ENCODE measurements around the gene RHBDD2.
A peak's percentile ranks its signal among the peaks of the same experiment; 100 is the strongest.
"Not testable (repeated sequence)": the region's sequence is repeated elsewhere in the genome, so short reads cannot be mapped to it uniquely, and the experiment has no call there.

RHBDD2 gene

DNA sequence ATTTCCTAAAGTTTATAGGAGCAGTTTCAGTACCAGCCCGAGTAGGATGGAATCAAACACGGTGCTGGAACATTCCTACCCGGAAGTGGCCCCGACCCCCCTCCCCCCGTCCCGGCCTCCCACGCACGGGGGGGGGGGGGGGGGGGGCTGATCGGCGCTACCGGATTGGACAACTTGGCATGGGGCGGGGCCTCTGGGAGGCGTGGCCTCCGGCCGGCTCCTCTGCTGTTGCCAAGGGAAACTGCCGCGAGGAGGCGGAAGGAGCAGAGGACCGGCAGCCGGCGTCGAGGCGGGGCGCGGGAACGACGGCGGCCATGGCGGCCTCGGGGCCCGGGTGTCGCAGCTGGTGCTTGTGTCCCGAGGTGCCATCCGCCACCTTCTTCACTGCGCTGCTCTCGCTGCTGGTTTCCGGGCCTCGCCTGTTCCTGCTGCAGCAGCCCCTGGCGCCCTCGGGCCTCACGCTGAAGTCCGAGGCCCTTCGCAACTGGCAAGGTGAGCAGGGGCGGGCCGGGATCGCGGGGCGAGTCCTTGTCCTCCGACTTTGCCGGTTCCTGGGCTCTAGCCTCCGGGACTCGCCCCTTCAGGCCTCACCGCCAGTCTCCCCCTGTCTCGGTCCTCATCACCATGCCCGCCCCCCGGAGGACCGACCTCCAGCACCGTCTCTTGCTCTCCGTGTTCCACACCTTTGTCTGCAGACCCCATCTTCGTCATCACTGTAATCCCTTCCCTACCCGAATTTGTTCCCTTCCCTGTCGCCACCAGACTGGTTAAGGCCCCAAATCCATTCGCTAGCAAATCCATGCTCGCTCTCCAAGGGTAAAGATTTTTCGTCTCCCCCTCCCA, at the start of gene RHBDD2:
Gene RHBDD2 (plus strand): TSS at position 266 of the 843 bp plus-strand sequence. CDS start 49 bp downstream, at position 315.
- peak; percentile 98 for DNase-seq

DNA sequence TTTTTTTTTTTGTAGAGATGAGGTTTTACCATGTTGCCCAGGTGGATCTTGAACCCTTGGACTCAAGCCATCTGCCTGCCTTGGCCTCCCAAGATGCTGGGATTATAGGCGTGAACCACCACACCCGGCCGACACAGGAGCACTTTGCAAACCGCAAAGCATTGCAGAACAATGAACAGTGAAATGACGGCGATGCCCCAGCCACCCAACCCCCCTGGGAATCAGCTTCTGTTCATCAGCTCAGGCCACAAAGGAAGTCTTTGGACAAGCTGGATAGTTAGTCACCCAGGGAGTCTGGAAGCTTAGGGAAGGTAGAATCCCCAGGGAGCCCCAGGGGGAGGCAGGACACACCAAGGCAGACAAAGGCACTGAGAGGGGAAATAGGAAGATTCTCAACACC, 49.2 kb upstream of the RHBDD2 start:
- DNase-seq = not testable (repeated sequence)

DNA sequence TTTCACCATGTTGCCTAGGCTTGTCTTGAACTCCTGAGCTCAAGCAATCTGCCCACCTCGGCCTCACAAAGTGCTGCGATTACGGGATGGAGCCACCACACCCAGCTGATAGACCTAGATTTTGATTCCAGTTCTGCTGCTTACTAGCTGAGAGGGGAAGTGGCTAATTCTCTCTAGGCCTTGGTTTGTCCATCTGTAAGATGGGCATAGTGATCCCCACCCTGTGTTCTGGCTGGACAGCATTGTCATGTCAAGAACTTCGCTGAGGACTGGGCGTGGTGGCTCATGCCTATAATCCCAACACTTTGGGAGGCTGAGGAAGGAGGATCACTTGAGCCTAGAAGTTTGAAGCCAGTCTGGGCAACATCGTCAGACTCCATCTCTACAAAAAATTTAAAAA, 47.9 kb upstream of the RHBDD2 start:
- no peak for DNase-seq

DNA sequence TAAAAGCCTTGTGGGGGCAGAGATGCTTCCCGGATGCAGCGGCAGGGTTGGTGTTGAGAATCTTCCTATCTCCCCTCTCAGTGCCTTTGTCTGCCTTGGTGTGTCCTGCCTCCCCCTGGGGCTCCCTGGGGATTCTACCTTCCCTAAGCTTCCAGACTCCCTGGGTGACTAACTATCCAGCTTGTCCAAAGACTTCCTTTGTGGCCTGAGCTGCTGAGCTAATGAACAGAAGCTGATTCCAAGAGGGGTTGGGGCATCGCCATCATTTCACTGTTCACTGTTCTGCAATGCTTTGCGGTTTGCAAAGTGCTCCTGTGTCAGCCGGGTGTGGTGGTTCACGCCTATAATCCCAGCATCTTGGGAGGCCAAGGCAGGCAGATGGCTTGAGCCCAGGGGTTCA, 45.2 kb upstream of the RHBDD2 start:
- DNase-seq = not testable (repeated sequence)

GRCh38 chr7:75835688-75836285, 43.0 kb upstream of the RHBDD2 start:
- no peak for DNase-seq

DNA sequence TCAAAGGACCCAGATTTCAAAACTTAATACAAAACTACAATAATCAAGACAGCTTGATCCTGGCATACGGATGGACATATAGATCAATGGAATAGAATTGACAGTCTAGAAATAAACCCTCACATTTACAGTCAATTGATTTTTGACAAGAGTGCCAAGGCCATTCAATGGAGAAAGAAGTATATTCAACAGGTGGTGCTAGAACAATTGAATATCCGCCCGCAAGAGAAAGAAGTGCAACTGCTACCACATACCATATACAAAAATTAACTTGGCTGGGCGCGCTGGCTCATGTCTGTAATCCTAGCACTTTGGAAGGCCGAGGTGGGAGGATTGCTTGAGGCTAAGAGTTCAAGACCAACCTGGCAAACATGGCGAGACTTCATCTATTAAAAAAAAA, 42.0 kb upstream of the RHBDD2 start:
- no peak for DNase-seq

GRCh38 chr7:75838281-75838930, 40.4 kb upstream of the RHBDD2 start:
- DNase-seq = not testable (repeated sequence)

GRCh38 chr7:75840029-75840428, 38.8 kb upstream of the RHBDD2 start:
- DNase-seq = no peak

DNA sequence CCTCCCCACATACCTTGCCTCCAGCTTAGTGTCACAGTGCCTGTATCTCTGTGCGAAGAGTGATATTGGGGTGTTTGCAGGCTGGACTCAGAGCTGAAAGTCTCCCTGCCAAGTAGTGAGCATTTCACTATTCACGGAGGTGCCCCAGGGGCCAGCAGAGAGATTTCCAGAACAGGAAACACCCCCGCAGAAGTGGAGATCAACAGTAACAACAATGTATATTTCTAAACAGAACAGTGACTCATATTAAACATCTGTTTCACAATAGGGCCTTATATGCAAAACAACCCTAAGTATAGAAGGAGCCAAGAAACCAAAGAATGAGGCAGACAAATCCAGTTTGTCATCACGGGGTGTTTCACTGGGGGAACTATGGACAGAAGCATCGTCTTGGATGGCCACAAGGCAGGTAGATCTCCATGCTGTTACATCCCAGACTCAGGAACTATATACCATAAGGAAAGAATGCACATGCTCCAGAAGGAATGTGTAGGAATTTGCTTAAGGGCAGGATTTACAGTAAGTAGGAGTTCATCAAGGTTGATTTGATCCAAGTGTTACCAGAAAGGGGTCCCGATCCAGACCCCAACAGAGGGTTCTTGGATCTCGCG, 35.9 kb upstream of the RHBDD2 start:
- peak; percentile 60 for DNase-seq

DNA sequence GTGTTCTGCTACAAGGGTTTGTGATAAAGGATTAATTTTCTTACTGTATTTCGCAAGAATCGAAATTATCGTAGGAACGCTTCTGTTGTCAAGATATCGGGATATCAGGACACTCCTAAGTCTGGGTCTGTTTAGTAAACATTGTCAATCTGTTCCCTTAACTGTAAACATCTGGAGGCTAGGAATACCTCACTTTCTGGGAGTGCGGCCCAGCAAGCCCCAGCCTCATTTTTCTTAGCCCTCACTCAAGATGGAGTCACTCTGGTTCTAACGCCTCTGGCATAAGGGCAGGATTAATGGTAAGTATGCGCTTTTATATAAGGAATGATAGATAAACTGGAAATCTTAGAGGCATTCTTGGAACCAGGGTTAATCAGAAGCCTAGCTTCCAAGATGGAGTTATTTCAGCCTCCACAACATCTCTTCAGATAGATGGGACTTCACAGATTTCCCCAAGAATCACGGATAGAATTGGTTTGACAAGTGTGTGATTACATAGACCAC, 35.2 kb upstream of the RHBDD2 start:
- no peak for DNase-seq

- no peak for DNase-seq
These were observed 34.7 kb upstream of the RHBDD2 start for GRCh38 chr7:75844158-75844557.

DNA sequence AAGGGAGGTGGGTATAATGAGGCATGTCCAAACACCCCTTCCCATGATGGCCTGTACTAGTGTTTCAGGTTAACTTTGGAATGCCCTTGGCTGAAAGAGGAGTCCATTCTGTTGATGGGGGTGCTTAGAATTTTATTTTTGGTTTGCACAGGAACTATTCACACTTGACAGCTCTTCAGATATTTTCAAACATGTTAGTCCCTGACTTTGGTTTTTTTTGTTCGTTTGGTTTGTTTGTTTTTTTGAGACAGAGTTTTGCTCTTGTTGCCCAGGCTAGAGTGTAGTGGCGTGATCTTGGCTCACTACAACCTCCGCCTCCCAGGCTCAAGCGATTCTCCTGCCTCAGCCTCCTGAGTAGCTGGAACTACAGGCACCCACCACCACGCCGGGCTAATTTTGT, 33.7 kb upstream of the RHBDD2 start:
- DNase-seq = not testable (repeated sequence)

DNA sequence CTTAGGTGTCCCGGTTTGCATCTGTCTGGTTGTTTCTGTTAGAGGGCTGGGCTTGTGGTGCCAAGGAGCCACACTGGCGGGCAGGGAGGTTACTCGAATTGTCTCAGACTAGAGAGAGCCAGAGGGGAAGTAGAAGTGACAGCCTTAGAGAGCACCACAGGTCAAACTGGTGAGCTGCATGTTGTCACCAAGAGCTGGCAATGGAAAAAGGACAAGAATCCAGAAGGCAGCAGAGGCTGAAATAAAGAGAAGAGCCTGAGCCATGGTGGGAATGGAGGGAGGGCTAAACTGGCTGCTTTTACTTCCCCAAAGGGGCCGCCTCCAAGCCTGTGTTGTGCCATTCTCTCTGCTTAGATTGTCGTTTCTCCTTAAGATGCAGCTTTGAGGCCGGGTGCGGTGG, 31.1 kb upstream of the RHBDD2 start:
- DNase-seq = no peak

DNA sequence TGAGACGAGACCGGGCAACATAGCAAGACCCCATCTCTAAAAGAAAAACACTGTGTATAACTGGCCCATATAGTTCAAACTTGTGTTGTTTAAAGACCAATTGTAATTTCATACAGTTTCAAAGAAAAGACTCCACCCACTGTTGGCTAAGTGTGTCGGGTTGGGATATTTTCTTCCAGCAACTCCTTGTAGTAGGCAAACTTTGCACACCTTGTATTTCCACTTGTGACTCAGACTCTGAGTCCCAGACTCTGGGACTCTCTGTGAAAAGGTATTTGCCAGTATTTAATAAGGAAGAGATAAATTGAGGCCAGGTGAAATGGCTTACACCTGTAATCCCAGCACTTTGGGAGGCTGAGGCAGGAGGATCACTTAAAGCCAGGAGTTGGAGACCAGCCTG, 29.3 kb upstream of the RHBDD2 start:
- DNase-seq = no peak

DNA sequence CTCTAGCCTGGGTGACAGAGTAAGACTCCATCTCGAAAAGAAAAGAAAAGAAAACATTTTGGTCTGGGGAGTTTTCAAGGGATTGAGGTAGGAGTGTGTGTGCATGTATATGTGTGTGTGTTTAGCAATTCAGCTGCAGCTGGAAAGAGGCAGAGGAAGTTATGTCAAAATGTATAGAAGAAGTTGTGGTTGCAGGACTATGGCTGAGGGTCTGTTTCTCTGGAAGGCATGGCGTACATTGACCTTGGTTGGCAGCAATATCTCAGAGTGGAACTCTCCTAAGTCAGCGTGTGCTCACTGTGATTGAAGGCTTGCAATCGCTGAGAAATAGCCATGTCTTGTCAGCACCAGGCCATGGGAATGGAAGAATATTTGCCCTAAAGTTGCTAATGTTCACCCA, 28.6 kb upstream of the RHBDD2 start:
- no peak for DNase-seq

GRCh38 chr7:75854233-75854632, 24.6 kb upstream of the RHBDD2 start:
- no peak for DNase-seq

DNA sequence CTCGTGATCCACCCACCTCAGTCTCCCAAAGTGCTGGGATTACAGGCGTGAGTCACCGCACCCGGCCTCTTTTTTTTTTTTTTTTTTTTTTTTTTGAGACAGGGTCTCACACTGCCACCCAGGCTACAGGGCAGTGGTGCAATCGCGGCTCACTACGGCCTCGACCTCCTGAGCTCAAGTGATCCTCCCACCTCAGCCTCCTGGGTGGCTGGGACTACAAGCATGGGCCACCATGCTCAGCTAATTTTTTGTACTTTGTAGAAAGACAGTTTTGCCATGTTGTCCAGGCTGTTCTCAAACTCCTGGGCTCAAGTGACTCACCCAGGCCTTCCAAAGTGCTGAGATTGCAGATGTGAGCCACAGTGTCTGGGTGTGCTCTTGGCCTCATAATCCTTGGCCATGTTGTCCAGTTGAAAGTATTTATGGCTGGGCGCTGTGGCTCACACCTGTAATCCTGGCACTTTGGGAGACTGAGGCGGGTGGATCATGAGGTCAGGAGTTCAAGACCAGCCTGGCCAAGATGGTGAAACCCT, 24.0 kb upstream of the RHBDD2 start:
- not testable (repeated sequence) for DNase-seq

DNA sequence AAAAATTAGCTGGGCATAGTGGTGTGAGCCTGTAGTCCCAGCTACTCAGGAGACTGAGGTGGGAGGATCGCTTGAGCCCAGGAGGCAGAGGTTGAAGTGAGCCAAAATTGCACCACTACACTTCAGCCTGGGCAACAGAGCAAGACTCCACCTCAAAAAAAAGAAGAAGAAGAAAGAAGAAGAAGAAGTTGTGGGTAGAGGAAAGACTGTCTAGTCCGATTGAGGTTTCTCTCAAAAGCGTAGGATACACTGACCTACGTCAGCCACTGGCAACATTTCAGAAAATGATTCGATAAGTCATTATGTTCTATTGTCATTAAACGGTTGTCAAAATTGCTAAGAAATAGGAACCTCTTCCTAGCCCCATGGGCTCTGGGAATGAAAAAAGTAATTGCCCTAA, 22.3 kb upstream of the RHBDD2 start:
- DNase-seq = no peak

DNA sequence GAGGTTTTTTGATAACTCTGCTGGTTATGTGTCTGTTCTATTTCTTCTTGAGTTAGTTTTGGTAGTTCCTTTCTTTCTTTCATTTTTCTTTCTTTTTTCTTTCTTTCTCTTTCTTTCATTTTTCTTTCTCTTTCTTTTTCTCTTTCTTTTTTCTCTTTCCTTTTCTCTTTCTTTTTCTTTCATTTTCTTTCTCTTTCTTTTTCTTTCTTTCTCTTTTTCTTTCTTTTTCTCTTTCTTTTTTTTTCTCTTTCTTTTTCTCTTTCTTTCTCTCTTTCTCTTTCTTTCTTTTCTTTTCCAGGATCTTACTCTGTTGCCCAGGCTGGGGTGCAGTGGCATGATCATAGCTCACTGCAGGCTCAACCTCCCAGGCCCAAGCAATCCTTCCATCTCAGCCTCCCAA, 20.4 kb upstream of the RHBDD2 start:
- no peak for DNase-seq

- no peak for DNase-seq
These were observed 17.2 kb upstream of the RHBDD2 start for GRCh38 chr7:75861636-75862035.

GRCh38 chr7:75864251-75864650, 14.6 kb upstream of the RHBDD2 start:
- not testable (repeated sequence) for DNase-seq

DNA sequence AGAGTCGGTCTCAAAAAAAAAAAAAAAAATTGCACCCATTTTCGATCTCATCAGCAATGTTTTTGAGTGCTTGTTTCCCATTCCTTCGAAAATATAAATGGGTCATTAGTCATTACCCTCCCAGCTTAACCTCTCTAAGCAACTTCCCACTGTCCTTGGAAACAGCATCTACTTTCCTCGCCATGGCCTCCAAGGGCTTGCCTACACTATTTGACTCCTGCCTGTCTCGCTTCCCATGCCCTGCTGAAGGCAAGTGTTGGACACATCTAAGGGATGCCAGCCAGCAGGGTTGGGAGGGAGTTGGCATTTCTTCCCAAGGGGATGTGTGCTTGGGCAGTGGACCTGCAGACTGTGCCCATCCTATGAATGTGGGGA, 12.7 kb upstream of the RHBDD2 start:
- DNase-seq = no peak

Measured in right forelimb (tissue), 1 donor.